ENCODE results near the gene E2F4. TPM values are rescaled to one million over a fixed set of nuclear protein-coding genes. Genes with fewer than 3 reads are reported as not detected.

The E2F4 gene
- total and polyA plus RNA-seq, 2 donors (not counting 1 experiment from before 2014, with no cell fraction given), result 106 to 188 TPM

- ChIA-PET CTCF (no interaction called here), POLR2A (no interaction called here)
- ATAC-seq (ENCODE audit: low read depth) (no peak), DNase-seq (no peak)
- Mint-ChIP-seq H3K9me3 (ENCODE audit: insufficient read depth) (no peaks in the 10 kb centered on the region), H3K4me1 (peaks cover 15% of the 10 kb centered on the region), H3K27ac (no peak overlapping the region), H3K27me3 (no peaks in the 10 kb centered on the region), H3K4me3 (no peak overlapping the region)
- Histone ChIP-seq H3K4me2 (replicated peaks; ENCODE audit: low read depth, low read length, poor library complexity, severe bottlenecking) (no peak overlapping the region), H3K4me3 (ENCODE audit: control extremely low read depth in 1 of 5, extremely low read depth in 1 of 5, insufficient read depth in 1 of 5, low read depth in 2 of 5, low read length in 4 of 5) (no peak overlapping the region), H3K79me2 (ENCODE audit: control insufficient read depth, insufficient read depth, low read length) (peaks cover 7% of the 10 kb centered on the region), H3K4me1 (ENCODE audit: control insufficient read depth in 2 of 2, insufficient read depth in 2 of 2, low read length in 2 of 2) (no peaks in the 10 kb centered on the region), H3K27me3 (replicated peaks in 1 of 4; ENCODE audit: control extremely low read depth in 1 of 4, control insufficient read depth in 3 of 4, insufficient read depth in 4 of 4, low read length in 3 of 4) (no peaks in the 10 kb centered on the region), H2AFZ (ENCODE audit: insufficient read depth, low read depth, low read length, poor library complexity, severe bottlenecking) (no peak overlapping the region), H3K27ac (ENCODE audit: low read length in 2 of 2) (no peak overlapping the region), H3K9me3 (ENCODE audit: control extremely low read depth in 1 of 3, control insufficient read depth in 2 of 3, insufficient read depth in 1 of 3, low read length in 2 of 3) (no peaks in the 10 kb centered on the region), H3K36me3 (replicated peaks in 1 of 2; ENCODE audit: control extremely low read depth in 1 of 2, control insufficient read depth in 1 of 2, extremely low read depth in 1 of 2, insufficient read depth in 2 of 2, low read length in 1 of 2) (peaks cover 0 to 56% of the 10 kb centered on the region in 2 experiments), H3K9ac (ENCODE audit: low read length) (no peak overlapping the region), H4K20me1 (ENCODE audit: control insufficient read depth, insufficient read depth, low read length, poor library complexity, severe bottlenecking) (peaks cover 27% of the 10 kb centered on the region)
- 100% methylated on average over 8 of the region's 8 CpGs for WGBS (ENCODE audit: insufficient coverage)
- TF ChIP-seq CTCF (IDR thresholded peaks at IDR 0.05) (no peak), EZH2 (IDR thresholded peaks at IDR 0.05; ENCODE audit: borderline replicate concordance, insufficient read depth, low read depth, low read length, poor library complexity, severe bottlenecking) (no peak)
- intact Hi-C loops (cut with micrococcal nuclease), result no loop called here
These were observed 8.5 kb downstream of the E2F4 start for GRCh38 chr16:67200491-67200890.

DNA sequence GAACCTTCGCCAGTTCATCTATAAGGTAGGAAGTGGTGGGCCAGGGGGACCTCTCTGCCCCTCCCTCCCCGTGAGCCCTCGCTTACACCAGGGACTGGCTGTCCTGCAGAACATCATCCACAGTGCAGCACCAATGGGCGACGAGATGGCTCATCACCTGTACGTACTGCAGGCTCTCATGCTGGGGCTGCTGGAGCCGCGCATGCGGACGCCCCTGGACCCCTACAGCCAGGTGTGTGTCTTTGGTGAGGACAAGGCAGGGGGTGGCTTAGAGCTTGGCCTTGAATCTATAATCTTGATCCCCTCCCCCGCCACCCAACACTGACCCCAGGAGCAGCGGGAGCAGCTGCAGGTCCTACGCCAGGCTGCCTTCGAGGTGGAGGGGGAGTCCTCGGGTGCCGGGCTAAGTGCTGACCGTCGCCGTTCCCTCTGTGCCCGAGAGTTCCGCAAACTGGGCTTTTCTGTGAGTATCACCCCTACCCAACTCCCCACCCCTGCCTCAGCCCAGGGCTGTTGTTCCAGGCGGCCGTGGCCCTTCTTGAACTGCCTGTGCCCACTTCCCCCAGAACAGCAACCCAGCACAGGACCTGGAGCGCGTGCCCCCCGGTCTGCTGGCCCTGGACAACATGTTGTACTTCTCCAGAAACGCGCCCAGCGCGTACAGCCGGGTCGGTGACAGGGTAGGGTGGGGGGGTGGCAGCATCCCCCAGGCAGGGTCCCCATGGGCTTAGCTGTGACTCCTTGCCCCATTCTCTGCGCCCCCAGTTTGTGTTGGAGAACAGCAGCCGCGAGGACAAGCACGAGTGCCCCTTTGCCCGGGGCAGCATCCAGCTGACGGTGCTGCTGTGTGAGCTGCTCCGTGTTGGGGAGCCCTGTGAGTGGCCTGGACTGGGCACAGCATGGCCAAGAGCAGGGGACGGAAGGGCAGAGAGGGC, 9.7 kb downstream of the E2F4 start:
- Histone ChIP-seq H4K20me1 (ENCODE audit: control insufficient read depth, insufficient read depth, low read length, poor library complexity, severe bottlenecking) (peaks cover 19% of the 10 kb centered on the region), H3K79me2 (ENCODE audit: control insufficient read depth, insufficient read depth, low read length) (peaks cover 1% of the 10 kb centered on the region), H3K27me3 (replicated peaks in 1 of 4; ENCODE audit: control extremely low read depth in 1 of 4, control insufficient read depth in 3 of 4, insufficient read depth in 4 of 4, low read length in 3 of 4) (no peaks in the 10 kb centered on the region), H3K4me1 (ENCODE audit: control insufficient read depth in 2 of 2, insufficient read depth in 2 of 2, low read length in 2 of 2) (no peaks in the 10 kb centered on the region), H3K9me3 (ENCODE audit: control extremely low read depth in 1 of 3, control insufficient read depth in 2 of 3, insufficient read depth in 1 of 3, low read length in 2 of 3) (no peaks in the 10 kb centered on the region), H3K36me3 (replicated peaks in 1 of 2; ENCODE audit: control extremely low read depth in 1 of 2, control insufficient read depth in 1 of 2, extremely low read depth in 1 of 2, insufficient read depth in 2 of 2, low read length in 1 of 2) (peaks cover 0 to 45% of the 10 kb centered on the region in 2 experiments), H3K27ac (ENCODE audit: low read length in 2 of 2) (no peak overlapping the region), H3K9ac (ENCODE audit: low read length) (no peak overlapping the region), H2AFZ (ENCODE audit: insufficient read depth, low read depth, low read length, poor library complexity, severe bottlenecking) (no peak overlapping the region), H3K4me2 (replicated peaks; ENCODE audit: low read depth, low read length, poor library complexity, severe bottlenecking) (no peak overlapping the region), H3K4me3 (ENCODE audit: control extremely low read depth in 1 of 5, extremely low read depth in 1 of 5, insufficient read depth in 1 of 5, low read depth in 2 of 5, low read length in 4 of 5) (no peak overlapping the region)
- H3K27me3 Mint-ChIP-seq, result no peaks in the 10 kb centered on the region
- no peak overlapping the region for H3K4me3 Mint-ChIP-seq
- TF ChIP-seq CTCF (IDR thresholded peaks at IDR 0.05) (no peak), EZH2 (IDR thresholded peaks at IDR 0.05; ENCODE audit: borderline replicate concordance, insufficient read depth, low read depth, low read length, poor library complexity, severe bottlenecking) (no peak)
- 98% methylated on average over 32 of the region's 40 CpGs for WGBS (ENCODE audit: insufficient coverage)
- POLR2A ChIA-PET, result interaction anchor here (0.7 kb wide), 1 partner anchor 204 kb away, joined by 7 read pairs; no protein-coding TSS in a partner anchor
- no peaks in the 10 kb centered on the region for H3K9me3 Mint-ChIP-seq (ENCODE audit: insufficient read depth)
- peaks cover 7% of the 10 kb centered on the region for H3K4me1 Mint-ChIP-seq
- ATAC-seq (ENCODE audit: low read depth), result no peak
- CTCF ChIA-PET, result no interaction called here
- DNase-seq, result no peak
- no peak overlapping the region for H3K27ac Mint-ChIP-seq
- intact Hi-C loops (cut with micrococcal nuclease), result no loop called here
